ENCODE measurements around the gene VARS1. TPM values are rescaled to one million over a fixed set of nuclear protein-coding genes. Genes with fewer than 3 reads are reported as not detected.

Gene VARS1
- total and polyA plus RNA-seq, 2 of the 8 experiments (the other 6 are each of a cell fraction or from before 2014, with no cell fraction given) = 53.5 to 162 TPM

DNA sequence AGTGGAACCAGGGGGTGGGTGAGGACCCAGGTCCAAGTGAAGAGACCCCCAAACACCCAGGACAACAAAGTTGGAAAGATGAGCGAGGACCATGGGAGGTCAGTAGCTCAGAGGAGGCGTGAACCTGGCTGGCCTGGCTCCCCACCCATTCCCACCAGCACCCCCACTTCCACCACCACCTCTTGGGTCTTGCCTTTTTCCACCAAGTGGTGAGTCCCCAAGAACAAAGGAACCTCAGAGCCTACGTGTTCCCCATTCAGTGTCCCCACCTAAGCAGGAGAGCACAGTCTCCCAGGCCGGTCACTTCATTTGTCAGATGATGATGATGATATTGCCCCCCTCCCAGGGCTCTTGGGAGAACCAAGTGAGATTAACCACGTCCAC lies 17.9 kb downstream of the VARS1 start (continued):
- no peak for TF ChIP-seq RBBP5 (IDR thresholded peaks at IDR 0.05; ENCODE audit: borderline replicate concordance, low read depth, low read length)
- TF ChIP-seq CBX8 (IDR thresholded peaks at IDR 0.05; ENCODE audit: borderline replicate concordance, low read depth, low read length) = no peak
- TF ChIP-seq, protein P1, sequence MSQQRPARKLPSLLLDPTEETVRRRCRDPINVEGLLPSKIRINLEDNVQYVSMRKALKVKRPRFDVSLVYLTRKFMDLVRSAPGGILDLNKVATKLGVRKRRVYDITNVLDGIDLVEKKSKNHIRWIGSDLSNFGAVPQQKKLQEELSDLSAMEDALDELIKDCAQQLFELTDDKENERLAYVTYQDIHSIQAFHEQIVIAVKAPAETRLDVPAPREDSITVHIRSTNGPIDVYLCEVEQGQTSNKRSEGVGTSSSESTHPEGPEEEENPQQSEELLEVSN (IDR thresholded peaks at IDR 0.05) = no peak
- TF ChIP-seq, protein P2, sequence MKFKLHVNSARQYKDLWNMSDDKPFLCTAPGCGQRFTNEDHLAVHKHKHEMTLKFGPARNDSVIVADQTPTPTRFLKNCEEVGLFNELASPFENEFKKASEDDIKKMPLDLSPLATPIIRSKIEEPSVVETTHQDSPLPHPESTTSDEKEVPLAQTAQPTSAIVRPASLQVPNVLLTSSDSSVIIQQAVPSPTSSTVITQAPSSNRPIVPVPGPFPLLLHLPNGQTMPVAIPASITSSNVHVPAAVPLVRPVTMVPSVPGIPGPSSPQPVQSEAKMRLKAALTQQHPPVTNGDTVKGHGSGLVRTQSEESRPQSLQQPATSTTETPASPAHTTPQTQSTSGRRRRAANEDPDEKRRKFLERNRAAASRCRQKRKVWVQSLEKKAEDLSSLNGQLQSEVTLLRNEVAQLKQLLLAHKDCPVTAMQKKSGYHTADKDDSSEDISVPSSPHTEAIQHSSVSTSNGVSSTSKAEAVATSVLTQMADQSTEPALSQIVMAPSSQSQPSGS (IDR thresholded peaks at IDR 0.05; ENCODE audit: low read length) = no peak
- TF ChIP-seq, protein P3, sequence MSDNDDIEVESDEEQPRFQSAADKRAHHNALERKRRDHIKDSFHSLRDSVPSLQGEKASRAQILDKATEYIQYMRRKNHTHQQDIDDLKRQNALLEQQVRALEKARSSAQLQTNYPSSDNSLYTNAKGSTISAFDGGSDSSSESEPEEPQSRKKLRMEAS (IDR thresholded peaks at IDR 0.05) = no peak
- TF ChIP-seq, protein P4, sequence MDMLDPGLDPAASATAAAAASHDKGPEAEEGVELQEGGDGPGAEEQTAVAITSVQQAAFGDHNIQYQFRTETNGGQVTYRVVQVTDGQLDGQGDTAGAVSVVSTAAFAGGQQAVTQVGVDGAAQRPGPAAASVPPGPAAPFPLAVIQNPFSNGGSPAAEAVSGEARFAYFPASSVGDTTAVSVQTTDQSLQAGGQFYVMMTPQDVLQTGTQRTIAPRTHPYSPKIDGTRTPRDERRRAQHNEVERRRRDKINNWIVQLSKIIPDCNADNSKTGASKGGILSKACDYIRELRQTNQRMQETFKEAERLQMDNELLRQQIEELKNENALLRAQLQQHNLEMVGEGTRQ (IDR thresholded peaks at IDR 0.05; ENCODE audit: low read length) = no peak
